CD14-positive monocyte (primary cell): ENCODE data around the gene DOP1B. TPM values are rescaled to one million over a fixed set of nuclear protein-coding genes. Genes with fewer than 3 reads are reported as not detected.

Experiments
- DNase-seq, 3 donors: peaks; one replicate each; pipeline ENCODE4 v3.0.0-alpha.2; 2011 to 2022
- H2AFZ ChIP-seq: 2 replicates; pipeline ENCODE4 v1.6.0; 2012; ENCODE audit warnings: mild to moderate bottlenecking, low read depth, low read length, inconsistent platforms; ENCODE audit not compliant: insufficient read depth, poor library complexity, severe bottlenecking
- H3K27ac ChIP-seq, 2 donors: 1 replicate in 1 of 2; 2 replicates in 1 of 2; pipeline ENCODE4 v1.5.1; 2012 to 2013; ENCODE audit warnings: low read length in 2 of 2, control low read depth in 1 of 2, inconsistent platforms in 1 of 2, low read depth in 1 of 2, mild to moderate bottlenecking in 1 of 2
- H3K27me3 ChIP-seq, 2 donors: one replicate each; pipeline versions ENCODE4 v1.6.0 to v1.6.1; 2011 to 2013; ENCODE audit warnings: low read length in 2 of 2; ENCODE audit not compliant: control insufficient read depth in 2 of 2, insufficient read depth in 2 of 2
- H3K36me3 ChIP-seq, 2 donors: replicated peaks in 1 of 2; 1 replicate in 1 of 2; 2 replicates in 1 of 2; pipeline versions ENCODE4 v1.5.1 to v1.6.1; 2012 to 2013; ENCODE audit warnings: low read length in 2 of 2, control low read depth in 1 of 2, inconsistent platforms in 1 of 2, mild to moderate bottlenecking in 1 of 2; ENCODE audit not compliant: insufficient read depth in 2 of 2, control insufficient read depth in 1 of 2
- H3K4me1 ChIP-seq, 2 donors: 1 replicate in 1 of 2; 2 replicates in 1 of 2; pipeline versions ENCODE4 v1.5.1 to v1.6.1; 2012 to 2013; ENCODE audit warnings: low read length in 2 of 2, control low read depth in 1 of 2, inconsistent platforms in 1 of 2, mild to moderate bottlenecking in 1 of 2, moderate library complexity in 1 of 2; ENCODE audit not compliant: insufficient read depth in 2 of 2, control insufficient read depth in 1 of 2
- H3K4me2 ChIP-seq: replicated peaks from 2 replicates; pipeline ENCODE3; 2012; ENCODE audit warnings: low read length, moderate library complexity, mild to moderate bottlenecking; ENCODE audit not compliant: poor library complexity, severe bottlenecking; ENCODE audit errors: extremely low read depth
- H3K4me3 ChIP-seq, 3 experiments: fragments of 200-600 bp in 1 of 3; sonication (generic) in 1 of 3; replicated peaks in 1 of 3; 1 replicate in 2 of 3; 2 replicates in 1 of 3; pipeline ENCODE4 v1.5.1; 2011 to 2013; ENCODE audit warnings: low read length in 3 of 3, mild to moderate bottlenecking in 3 of 3, control low read depth in 2 of 3, low read depth in 2 of 3, inconsistent platforms in 1 of 3, moderate library complexity in 1 of 3
- H3K79me2 ChIP-seq: 2 replicates; pipeline ENCODE4 v1.6.0; 2012; ENCODE audit warnings: mild to moderate bottlenecking, control low read depth, inconsistent platforms, low read length, moderate library complexity; ENCODE audit not compliant: insufficient read depth
- H3K9ac ChIP-seq: 2 replicates; pipeline ENCODE4 v1.6.0; 2017; ENCODE audit warnings: low read length, mild to moderate bottlenecking; ENCODE audit not compliant: insufficient read depth, poor library complexity, severe bottlenecking
- H3K9me3 ChIP-seq, 2 donors: replicated peaks in 1 of 2; 1 replicate in 1 of 2; 2 replicates in 1 of 2; pipeline versions ENCODE4 v1.5.1 to v1.6.1; 2012 to 2013; ENCODE audit warnings: low read length in 2 of 2, control low read depth in 1 of 2; ENCODE audit not compliant: control insufficient read depth in 1 of 2, insufficient read depth in 1 of 2
- H4K20me1 ChIP-seq: 2 replicates; pipeline ENCODE4 v1.6.0; 2012; ENCODE audit warnings: mild to moderate bottlenecking, low read length, control low read depth, moderate library complexity; ENCODE audit not compliant: insufficient read depth
- H3K27ac Mint-ChIP-seq, 7 donors: one replicate each; pipeline ENCODE4 v1.8.0; 2020; ENCODE audit warnings: mild to moderate bottlenecking in 7 of 7, mixed read lengths in 7 of 7, moderate library complexity in 6 of 7, inconsistent platforms in 2 of 7
- H3K27me3 Mint-ChIP-seq, 3 donors: one replicate each; pipeline ENCODE4 v1.8.0; 2021 to 2022; ENCODE audit warnings: low read depth in 3 of 3, mild to moderate bottlenecking in 3 of 3, mixed read lengths in 3 of 3, moderate library complexity in 3 of 3, inconsistent platforms in 1 of 3
- H3K36me3 Mint-ChIP-seq, 2 donors: one replicate each; pipeline ENCODE4 v1.8.0; 2020; ENCODE audit warnings: mixed read lengths in 2 of 2, inconsistent platforms in 1 of 2, mild to moderate bottlenecking in 1 of 2
- H3K4me1 Mint-ChIP-seq: one replicate; pipeline ENCODE4 v1.8.0; 2020; ENCODE audit warnings: mild to moderate bottlenecking, mixed read lengths
- H3K4me3 Mint-ChIP-seq, 2 donors: one replicate each; pipeline ENCODE4 v1.8.0; 2020; ENCODE audit warnings: mild to moderate bottlenecking in 2 of 2, mixed read lengths in 2 of 2, moderate library complexity in 1 of 2
- H3K9me3 Mint-ChIP-seq, 7 donors: one replicate each; pipeline ENCODE4 v1.8.0; 2020 to 2022; ENCODE audit warnings: mixed read lengths in 7 of 7, mild to moderate bottlenecking in 6 of 7, moderate library complexity in 6 of 7, inconsistent platforms in 2 of 7
- CTCF ChIP-seq: fragments of 200-600 bp; IDR thresholded peaks from one replicate; pipeline ENCODE4 v1.8.0; 2022; ENCODE audit warnings: antibody characterized with exemption, mild to moderate bottlenecking
- WGBS: methylation state at CpG from one replicate; pipeline ENCODE4 v1.1.5; 2013; ENCODE audit warnings: missing lambda C conversion rate; ENCODE audit not compliant: insufficient coverage; 5-methylcytosine and 5-hydroxymethylcytosine counted together
- intact Hi-C, 2 donors: fragments of 100-400 bp; cut with micrococcal nuclease; formaldehyde crosslinking; loops; one replicate each; pipeline versions ENCODE4 v1.15.0 to v1.15.1; 2023
- polyA plus RNA-seq, 3 donors: library from polyadenylated mRNA; depleted of rRNA in 1 of 3; unstranded in 2 of 3; stranded (reverse) in 1 of 3; fragments of 300-500 nt in 2 of 3; fragments of >200 nt in 1 of 3; fragmentation: Illumina TruSeq in 2 of 3; gene quantifications; 1 replicate in 2 of 3; 2 replicates in 1 of 3; pipeline ENCODE4 v1.2.3, GENCODE V29; 2012 to 2021

DOP1B gene
- polyA plus RNA-seq, 3 donors = 6.0 to 14.4 (median 11.0) TPM

GRCh38 chr21:36167541-36167940 is 10.9 kb downstream of the DOP1B start:
- H3K27me3 Mint-ChIP-seq = no peaks in the 10 kb centered on the region
- H3K9me3 Mint-ChIP-seq = peaks cover 0 to 3% (median 0%) of the 10 kb centered on the region in 7 donors
- Histone ChIP-seq H3K4me3 (no peak overlapping the region), H3K36me3 (peaks cover 5 to 57% of the 10 kb centered on the region in 2 donors), H3K9ac (no peak overlapping the region), H3K27me3 (no peaks in the 10 kb centered on the region), H3K79me2 (peaks cover 61% of the 10 kb centered on the region), H4K20me1 (peaks cover 52% of the 10 kb centered on the region), H3K27ac (peak overlapping the region in 1 of 2 donors; percentile 45), H3K9me3 (no peaks in the 10 kb centered on the region), H2AFZ (no peak overlapping the region), H3K4me2 (no peak overlapping the region), H3K4me1 (peaks cover 52 to 54% of the 10 kb centered on the region in 2 donors)
- H3K4me3 Mint-ChIP-seq = no peak overlapping the region
- TF ChIP-seq CTCF = no peak
- peaks cover 71% of the 10 kb centered on the region for H3K4me1 Mint-ChIP-seq
- peak overlapping the region in 2 of 7 donors; percentile 40 to 63 for H3K27ac Mint-ChIP-seq
- H3K36me3 Mint-ChIP-seq = peaks cover 47 to 59% of the 10 kb centered on the region in 2 donors
- intact Hi-C loops = no loop called here
- no CpG with 5 or more reads among the region's 4 CpGs for WGBS
- DNase-seq = no peak

GRCh38 chr21:36169470-36170128 is 13.0 kb downstream of the DOP1B start:
- no peaks in the 10 kb centered on the region for H3K27me3 Mint-ChIP-seq
- TF ChIP-seq CTCF = peak; percentile 33
- Histone ChIP-seq H3K79me2 (peaks cover 53% of the 10 kb centered on the region), H3K4me2 (no peak overlapping the region), H3K4me1 (peaks cover 48 to 54% of the 10 kb centered on the region in 2 donors), H3K4me3 (no peak overlapping the region), H2AFZ (no peak overlapping the region), H3K27ac (peak overlapping the region; percentile 31 to 37), H3K27me3 (no peaks in the 10 kb centered on the region), H3K36me3 (peaks cover 5 to 55% of the 10 kb centered on the region in 2 donors), H3K9ac (no peak overlapping the region), H4K20me1 (peaks cover 32% of the 10 kb centered on the region), H3K9me3 (no peaks in the 10 kb centered on the region)
- H3K9me3 Mint-ChIP-seq = peaks cover 0 to 5% (median 0%) of the 10 kb centered on the region in 7 donors
- H3K4me3 Mint-ChIP-seq = peak overlapping the region in 1 of 2 donors; percentile 31
- H3K36me3 Mint-ChIP-seq = peaks cover 44 to 57% of the 10 kb centered on the region in 2 donors
- H3K4me1 Mint-ChIP-seq = peaks cover 60% of the 10 kb centered on the region
- H3K27ac Mint-ChIP-seq = peak overlapping the region; percentile 30 to 93 (median 74)
- WGBS = 57% methylated on average over 10 of the region's 19 CpGs
- intact Hi-C loops = no loop called here
- DNase-seq = peak in 2 of 3 donors; percentile 18 to 56
